GM23248 (cell line): ENCODE results near the gene NOS1.

ENCODE experiments used
- EZH2 ChIP-seq: fragments of 200-600 bp; sonication (generic); IDR thresholded peaks from 2 replicates; pipeline ENCODE4 v1.6.1; 2018; ENCODE audit warnings: antibody characterized with exemption, mild to moderate bottlenecking; ENCODE audit not compliant: insufficient read depth, poor library complexity, severe bottlenecking
- EZH2phosphoT487 ChIP-seq: fragments of 200-600 bp; sonication (generic); IDR thresholded peaks from 2 replicates; pipeline ENCODE4 v1.6.1; 2018; ENCODE audit warnings: antibody characterized with exemption, moderate library complexity, mild to moderate bottlenecking, low read depth; ENCODE audit not compliant: insufficient read depth

DNA sequence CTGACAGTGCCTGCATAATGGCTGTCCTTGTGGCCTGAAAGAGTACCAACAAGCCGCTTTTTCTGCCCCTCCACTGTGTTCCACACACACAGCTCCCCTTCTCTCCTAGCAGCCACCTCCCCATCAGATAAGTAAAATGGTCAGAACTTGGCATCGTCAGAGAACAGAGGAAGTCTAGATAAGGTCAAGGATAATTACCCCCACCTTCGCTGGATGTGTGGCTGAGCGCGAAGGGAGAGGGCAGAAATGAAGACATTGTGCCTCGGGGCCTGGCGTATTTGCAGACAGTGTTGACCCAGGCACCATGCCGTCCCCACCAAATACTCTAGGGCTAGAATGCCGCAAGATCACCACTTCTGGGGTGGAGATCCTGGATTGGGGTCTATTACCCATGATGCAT lies 201.8 kb downstream of the NOS1 start:
- TF ChIP-seq EZH2 (no peak), EZH2phosphoT487 (no peak)
